ENCODE measurements around the gene ATF3.

The ATF3 gene

GRCh38 chr1:212607206-212607912 lies 1.2 kb upstream of the ATF3 start:
- peaks cover 5% of the 10 kb centered on the region for H3K27me3 ChIP-seq (ENCODE audit: insufficient read depth, low read length, poor library complexity, severe bottlenecking)
- no peaks in the 10 kb centered on the region for H3K9me3 ChIP-seq (ENCODE audit: insufficient read depth, low read depth, low read length)
- no peaks in the 10 kb centered on the region for H3F3A ChIP-seq (ENCODE audit: low read depth)
- H3K9ac ChIP-seq (ENCODE audit: low read depth, low read length, poor library complexity, severe bottlenecking) = no peak overlapping the region
- no peaks in the 10 kb centered on the region for H3K36me3 ChIP-seq (ENCODE audit: insufficient read depth, low read length)
- H3K4me2 ChIP-seq (ENCODE audit: low read depth, low read length, poor library complexity, severe bottlenecking) = no peak overlapping the region
- peaks cover 17% of the 10 kb centered on the region for H4K20me1 ChIP-seq (ENCODE audit: insufficient read depth, low read length, poor library complexity, severe bottlenecking)
- no peaks in the 10 kb centered on the region for H3K9me2 ChIP-seq (replicated peaks; ENCODE audit: low read depth, low read length)
- no peak overlapping the region for H2AFZ ChIP-seq (ENCODE audit: low read length)
- peaks cover 34% of the 10 kb centered on the region for H3K4me1 ChIP-seq (ENCODE audit: insufficient read depth, low read length, poor library complexity, severe bottlenecking)
- H3K4me3 ChIP-seq (ENCODE audit: low read length, poor library complexity, severe bottlenecking) = no peak overlapping the region
- H3K79me2 ChIP-seq (ENCODE audit: insufficient read depth, low read length) = peaks cover 30% of the 10 kb centered on the region
- no peak for TF ChIP-seq EZH2phosphoT487 (IDR thresholded peaks at IDR 0.05; ENCODE audit: borderline replicate concordance)
- TF ChIP-seq CTCF (conservative IDR thresholded peaks at IDR 0.05; ENCODE audit: low read length) = no peak

- H3K4me3 ChIP-seq (ENCODE audit: low read length, poor library complexity, severe bottlenecking) = peak overlapping the region; percentile 94
- no peaks in the 10 kb centered on the region for H3K9me2 ChIP-seq (replicated peaks; ENCODE audit: low read depth, low read length)
- H3F3A ChIP-seq (ENCODE audit: low read depth) = no peaks in the 10 kb centered on the region
- peak overlapping the region; percentile 98 for H3K4me2 ChIP-seq (ENCODE audit: low read depth, low read length, poor library complexity, severe bottlenecking)
- H3K27me3 ChIP-seq (ENCODE audit: insufficient read depth, low read length, poor library complexity, severe bottlenecking) = peaks cover 5% of the 10 kb centered on the region
- TF ChIP-seq CTCF (conservative IDR thresholded peaks at IDR 0.05; ENCODE audit: low read length) (no peak), EZH2phosphoT487 (IDR thresholded peaks at IDR 0.05; ENCODE audit: borderline replicate concordance) (no peak)
- peak overlapping the region; percentile 44 for H2AFZ ChIP-seq (ENCODE audit: low read length)
- H3K9me3 ChIP-seq (ENCODE audit: insufficient read depth, low read depth, low read length) = no peaks in the 10 kb centered on the region
- peaks cover 17% of the 10 kb centered on the region for H4K20me1 ChIP-seq (ENCODE audit: insufficient read depth, low read length, poor library complexity, severe bottlenecking)
- peaks cover 40% of the 10 kb centered on the region for H3K4me1 ChIP-seq (ENCODE audit: insufficient read depth, low read length, poor library complexity, severe bottlenecking)
- peak overlapping the region; percentile 83 for H3K9ac ChIP-seq (ENCODE audit: low read depth, low read length, poor library complexity, severe bottlenecking)
- no peaks in the 10 kb centered on the region for H3K36me3 ChIP-seq (ENCODE audit: insufficient read depth, low read length)
- peaks cover 36% of the 10 kb centered on the region for H3K79me2 ChIP-seq (ENCODE audit: insufficient read depth, low read length)
Observed at GRCh38 chr1:212607913-212608391, 609 bp upstream of the ATF3 start.

- no peaks in the 10 kb centered on the region for H3K9me3 ChIP-seq (ENCODE audit: insufficient read depth, low read depth, low read length)
- H2AFZ ChIP-seq (ENCODE audit: low read length) = peak overlapping the region; percentile 65
- peaks cover 52% of the 10 kb centered on the region for H3K4me1 ChIP-seq (ENCODE audit: insufficient read depth, low read length, poor library complexity, severe bottlenecking)
- peak overlapping the region; percentile 83 for H3K9ac ChIP-seq (ENCODE audit: low read depth, low read length, poor library complexity, severe bottlenecking)
- H4K20me1 ChIP-seq (ENCODE audit: insufficient read depth, low read length, poor library complexity, severe bottlenecking) = peaks cover 22% of the 10 kb centered on the region
- H3K36me3 ChIP-seq (ENCODE audit: insufficient read depth, low read length) = no peaks in the 10 kb centered on the region
- peak overlapping the region; percentile 98 for H3K4me2 ChIP-seq (ENCODE audit: low read depth, low read length, poor library complexity, severe bottlenecking)
- peaks cover 48% of the 10 kb centered on the region for H3K79me2 ChIP-seq (ENCODE audit: insufficient read depth, low read length)
- no peaks in the 10 kb centered on the region for H3K9me2 ChIP-seq (replicated peaks; ENCODE audit: low read depth, low read length)
- peak overlapping the region; percentile 94 for H3K4me3 ChIP-seq (ENCODE audit: low read length, poor library complexity, severe bottlenecking)
- H3K27me3 ChIP-seq (ENCODE audit: insufficient read depth, low read length, poor library complexity, severe bottlenecking) = peaks cover 5% of the 10 kb centered on the region
- TF ChIP-seq CTCF (conservative IDR thresholded peaks at IDR 0.05; ENCODE audit: low read length) = peak; percentile 64
- TF ChIP-seq EZH2phosphoT487 (IDR thresholded peaks at IDR 0.05; ENCODE audit: borderline replicate concordance) = no peak
- H3F3A ChIP-seq (ENCODE audit: low read depth) = no peaks in the 10 kb centered on the region
Observed at GRCh38 chr1:212608959-212609700, 569 bp downstream of the ATF3 start.

Measured in Loucy (cell line).